Jurkat, Clone E6-1 (cell line): Measurements from ENCODE around the gene UQCRC1.
"Not testable (repeated sequence)": the region's sequence is repeated elsewhere in the genome, so short reads cannot be mapped to it uniquely, and the experiment has no call there.

Experiments used
- DNase-seq: peaks from one replicate; pipeline ENCODE4 v3.0.0-alpha.2; 2011; ENCODE audit warnings: low read depth, low spot score
- H3K4me3 ChIP-seq: 2 replicates; pipeline ENCODE4 v1.5.1; 2011; ENCODE audit warnings: mild to moderate bottlenecking, low read length, control low read depth, moderate library complexity

UQCRC1 gene

GRCh38 chr3:48563382-48563918 is 46.0 kb downstream of the UQCRC1 start, which contains the start of gene UCN2:
Gene UCN2 (minus strand): TSS chr3:48563781. CDS start chr3:48563124, 657 bp downstream.
- H3K4me3 ChIP-seq, result no peak within 1 kb of the TSS
- DNase-seq, result no peak

GRCh38 chr3:48562367-48563095 is 46.9 kb downstream of the UQCRC1 start:
- no peak for DNase-seq
- no peak overlapping the region for H3K4me3 ChIP-seq

DNA sequence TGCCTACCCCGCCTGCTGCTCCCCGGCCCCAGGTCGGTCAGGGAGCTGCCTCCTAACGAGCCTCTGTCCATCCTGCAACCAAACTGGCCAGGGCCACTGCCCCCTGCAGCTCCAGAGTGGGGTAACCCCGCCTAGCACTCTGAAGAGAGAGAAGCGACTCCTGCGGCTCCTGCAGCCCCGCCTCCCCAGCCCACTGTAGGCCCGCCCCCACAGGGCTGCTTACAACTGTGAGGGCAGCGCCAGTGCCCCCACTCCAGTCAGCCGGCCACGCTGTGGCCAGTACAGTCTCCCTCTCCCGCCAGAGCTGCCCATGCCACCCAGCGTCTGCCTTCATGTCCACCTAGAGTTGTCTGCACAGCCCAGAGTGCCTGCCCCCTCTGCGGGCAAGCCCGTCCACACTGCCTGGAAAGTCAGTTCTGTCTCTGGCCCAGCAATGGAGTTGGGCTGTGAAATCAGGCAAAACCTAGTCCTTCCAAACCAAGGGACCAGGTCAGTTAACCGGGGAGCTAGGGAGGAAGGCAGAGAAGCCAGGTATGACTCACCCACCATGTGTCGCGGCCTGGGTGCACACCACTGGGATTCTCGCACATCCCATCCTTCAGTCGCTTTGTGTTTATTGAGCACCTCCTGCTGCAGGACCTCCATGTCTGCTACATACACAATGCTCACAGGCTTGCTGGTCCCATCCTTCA is 48.3 kb downstream of the UQCRC1 start:
- no peak for DNase-seq
- H3K4me3 ChIP-seq, result no peak overlapping the region

DNA sequence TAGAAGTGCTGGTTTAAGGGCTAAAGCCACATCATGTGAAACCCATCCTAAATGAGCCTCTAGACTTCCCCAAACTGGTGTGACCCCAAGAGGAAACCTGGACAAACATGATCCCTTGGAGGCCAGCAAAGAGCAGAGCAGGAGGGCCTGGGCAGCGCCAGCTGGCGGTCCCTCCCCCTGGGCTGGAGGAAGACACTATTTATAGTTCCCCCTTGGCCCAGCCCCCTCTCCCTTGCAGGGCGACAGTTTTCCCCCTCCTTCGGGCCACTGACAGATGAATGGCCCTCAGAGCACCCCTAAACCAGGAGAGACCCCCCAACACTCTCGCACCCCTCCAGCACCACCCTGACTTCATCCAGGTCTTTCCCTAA is 48.8 kb downstream of the UQCRC1 start:
- H3K4me3 ChIP-seq, result no peak overlapping the region
- DNase-seq, result no peak

DNA sequence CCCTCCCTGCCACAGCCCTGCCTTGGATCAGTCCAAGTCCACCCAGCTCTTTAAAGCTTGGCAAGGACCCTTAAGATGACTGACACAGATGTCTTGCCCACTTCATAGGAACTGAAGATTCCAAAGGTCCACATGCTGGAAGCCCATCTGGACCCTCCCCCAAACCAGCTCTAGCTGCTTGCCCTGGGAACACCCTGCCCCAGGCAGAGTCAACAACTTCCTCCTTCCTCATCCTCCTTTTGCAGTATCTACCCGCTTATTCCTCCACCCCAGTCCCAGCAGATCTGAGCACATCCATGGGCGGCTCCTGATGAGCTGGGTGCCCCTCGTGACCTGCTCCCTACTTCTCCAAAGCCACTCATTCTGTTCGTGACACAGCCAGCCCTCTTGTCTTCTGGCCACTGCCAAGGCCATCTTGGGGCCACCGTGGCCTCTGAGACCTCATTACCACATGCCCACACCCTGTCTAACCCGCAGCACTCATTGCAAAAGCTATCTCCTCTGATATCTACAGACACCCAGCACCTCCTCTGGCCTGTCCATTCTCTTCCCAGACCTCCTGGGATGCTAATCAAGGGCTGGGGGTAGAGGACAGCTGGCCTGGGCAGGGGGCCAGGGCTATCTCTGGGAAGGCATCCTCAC is 50.8 kb downstream of the UQCRC1 start:
- H3K4me3 ChIP-seq, result no peak overlapping the region
- DNase-seq, result no peak

DNA sequence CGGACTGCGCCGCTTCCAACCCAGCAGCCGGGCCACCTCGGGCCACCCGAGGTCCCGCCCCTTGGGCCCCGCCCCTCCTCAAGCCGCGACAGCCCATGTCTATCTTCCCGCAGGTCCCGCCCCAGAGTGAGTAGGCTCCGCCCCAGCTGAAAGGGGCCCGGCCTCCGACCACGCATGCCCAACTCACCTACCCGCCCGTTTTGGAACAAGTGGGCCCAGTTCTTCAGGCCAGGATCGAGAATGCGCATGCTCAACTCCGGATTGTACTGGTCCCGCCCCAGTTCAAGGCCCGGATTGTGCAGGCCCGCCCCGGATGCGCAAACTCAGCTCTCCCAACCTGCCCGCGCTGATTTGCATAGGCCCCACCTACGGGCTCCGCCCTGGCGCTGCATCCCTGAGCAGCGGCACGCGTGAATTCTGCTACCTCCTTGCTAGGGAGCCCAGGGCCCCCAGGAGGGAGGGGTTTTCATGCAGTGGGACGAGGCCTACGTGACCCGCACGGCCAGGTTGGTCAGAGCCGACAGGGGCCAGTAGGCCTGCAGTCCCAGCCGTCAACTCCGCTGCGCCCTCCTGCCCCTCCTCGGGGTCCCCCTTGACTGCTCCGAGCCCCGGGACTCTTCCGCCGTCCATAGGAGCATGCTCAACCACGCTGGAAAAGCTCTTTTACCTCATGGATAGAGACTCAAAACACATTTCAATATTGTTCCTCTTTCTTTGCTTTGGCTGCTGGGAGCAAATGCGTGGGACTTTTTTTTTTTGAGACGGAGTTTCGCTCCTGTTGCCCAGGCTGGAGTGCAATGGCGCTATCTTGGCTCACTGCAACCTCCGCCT is 52.4 kb downstream of the UQCRC1 start, which contains the start of gene PFKFB4:
Gene PFKFB4, minus strand, starts transcription at position 8 of the 831 bp plus-strand sequence. CDS start 26 bp downstream, outside the sequence.
- DNase-seq, result peak; percentile 99
- H3K4me3 ChIP-seq, result peak within 1 kb of the TSS; percentile 71

DNA sequence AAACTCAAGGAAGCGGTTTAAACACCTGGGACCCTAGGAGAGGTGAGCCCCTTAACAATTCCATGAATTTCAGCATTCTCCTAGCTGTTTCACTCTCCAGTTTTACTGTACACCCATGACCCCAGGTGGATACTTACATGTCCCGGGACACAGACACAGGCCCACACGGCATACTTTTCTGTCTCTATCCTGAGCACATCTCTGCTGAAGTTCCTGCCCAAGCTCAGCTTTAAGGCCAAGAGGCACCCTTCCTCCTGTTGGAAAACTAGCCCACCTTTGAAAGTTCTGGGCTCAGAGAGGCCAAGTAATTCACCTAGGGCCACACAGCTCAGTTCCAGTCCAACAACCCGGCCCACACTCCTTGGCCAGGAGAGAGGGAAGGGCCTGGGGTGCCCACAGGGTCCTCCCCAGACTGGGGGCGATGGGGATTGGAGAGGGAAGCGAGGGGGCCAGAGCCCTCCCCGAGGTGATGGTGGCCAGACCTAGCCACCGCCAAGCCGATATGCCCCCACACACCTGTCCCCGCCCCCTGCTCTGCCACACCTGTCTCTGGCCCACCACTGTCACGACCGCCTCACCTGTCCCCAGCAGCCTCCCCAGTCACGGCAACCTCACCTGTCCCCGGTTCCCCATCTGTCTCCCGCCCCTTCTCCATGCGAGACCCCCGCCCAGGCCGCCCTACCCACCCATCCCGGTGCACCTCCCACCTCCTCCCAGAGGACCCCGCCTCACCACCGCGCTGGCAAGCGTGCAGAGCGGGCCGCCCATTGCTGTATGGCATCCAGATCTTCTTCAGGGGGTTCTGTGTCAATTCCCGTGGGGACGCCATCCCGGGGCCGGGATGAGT is 53.3 kb downstream of the UQCRC1 start:
- no peak for DNase-seq
- peak overlapping the region; percentile 71 for H3K4me3 ChIP-seq

- no peak for DNase-seq
- peak overlapping the region; percentile 71 for H3K4me3 ChIP-seq
These were observed 54.1 kb downstream of the UQCRC1 start for GRCh38 chr3:48555231-48555948.

GRCh38 chr3:48553886-48554845 is 55.3 kb downstream of the UQCRC1 start:
- no peak overlapping the region for H3K4me3 ChIP-seq
- DNase-seq, result no peak

- no peak overlapping the region for H3K4me3 ChIP-seq
- DNase-seq, result no peak
These were observed 56.1 kb downstream of the UQCRC1 start for GRCh38 chr3:48553361-48553760.

- DNase-seq, result no peak
- no peak overlapping the region for H3K4me3 ChIP-seq
These were observed 57.1 kb downstream of the UQCRC1 start for GRCh38 chr3:48552111-48552951.

GRCh38 chr3:48551651-48552050 is 57.8 kb downstream of the UQCRC1 start:
- not testable (repeated sequence) for DNase-seq, H3K4me3 ChIP-seq
